Measurements from ENCODE around the gene CPNE6. TPM values are rescaled to one million over a fixed set of nuclear protein-coding genes. Genes with fewer than 3 reads are reported as not detected.

The CPNE6 gene
- total RNA-seq, 2 donors from 2014 or later = 1.8 to 8.8 TPM

DNA sequence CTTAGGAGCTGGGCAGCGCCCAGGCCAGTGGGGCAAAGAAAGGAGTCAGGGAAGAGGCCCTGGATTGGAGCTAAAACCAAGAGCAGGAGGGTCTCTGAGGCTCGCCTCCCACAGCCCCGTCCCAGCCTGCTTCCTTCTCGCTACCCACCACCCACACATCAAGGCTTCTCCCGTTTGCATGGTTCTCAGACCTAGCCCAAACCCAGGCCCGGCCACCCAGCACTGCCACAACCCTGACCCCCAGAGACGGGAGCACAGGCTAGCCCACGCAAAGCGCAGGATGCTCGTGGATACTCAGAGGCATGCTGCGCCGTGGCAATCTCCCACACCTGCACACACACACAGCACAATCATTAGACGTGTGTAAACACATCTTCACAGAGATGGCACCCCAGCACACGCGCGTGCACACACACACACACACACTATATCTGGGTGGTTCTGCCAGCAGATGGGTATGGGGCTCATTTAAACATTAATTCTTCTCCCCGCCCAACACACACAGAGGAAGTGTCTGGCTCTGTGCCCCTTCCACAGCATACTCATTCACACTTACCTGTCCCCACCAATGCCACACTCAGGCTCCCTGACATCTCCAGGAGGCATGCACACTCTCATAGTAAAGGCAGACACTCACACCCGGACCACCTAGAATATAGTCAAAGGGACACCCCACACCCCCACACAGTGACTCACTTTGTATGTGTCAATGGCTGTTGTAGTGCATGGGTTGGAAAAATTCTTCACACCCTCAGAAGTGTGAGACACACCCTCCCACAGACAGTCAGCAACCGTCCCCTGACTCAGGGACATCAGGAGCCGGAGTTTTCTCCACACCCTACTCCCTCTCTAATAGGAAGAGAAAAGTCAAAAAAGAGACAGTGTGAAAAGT is 18.5 kb upstream of the CPNE6 start:
- Histone ChIP-seq H3K27ac (no peak overlapping the region), H3K27me3 (replicated peaks; ENCODE audit: insufficient read depth) (no peaks in the 10 kb centered on the region), H3K36me3 (no peaks in the 10 kb centered on the region), H3K9me3 (no peaks in the 10 kb centered on the region), H3K4me3 (peak overlapping the region; percentile 43 to 51), H3K4me1 (replicated peaks) (no peaks in the 10 kb centered on the region)
- no peak for DNase-seq (ENCODE audit: low spot score)
- TF ChIP-seq, protein P1, sequence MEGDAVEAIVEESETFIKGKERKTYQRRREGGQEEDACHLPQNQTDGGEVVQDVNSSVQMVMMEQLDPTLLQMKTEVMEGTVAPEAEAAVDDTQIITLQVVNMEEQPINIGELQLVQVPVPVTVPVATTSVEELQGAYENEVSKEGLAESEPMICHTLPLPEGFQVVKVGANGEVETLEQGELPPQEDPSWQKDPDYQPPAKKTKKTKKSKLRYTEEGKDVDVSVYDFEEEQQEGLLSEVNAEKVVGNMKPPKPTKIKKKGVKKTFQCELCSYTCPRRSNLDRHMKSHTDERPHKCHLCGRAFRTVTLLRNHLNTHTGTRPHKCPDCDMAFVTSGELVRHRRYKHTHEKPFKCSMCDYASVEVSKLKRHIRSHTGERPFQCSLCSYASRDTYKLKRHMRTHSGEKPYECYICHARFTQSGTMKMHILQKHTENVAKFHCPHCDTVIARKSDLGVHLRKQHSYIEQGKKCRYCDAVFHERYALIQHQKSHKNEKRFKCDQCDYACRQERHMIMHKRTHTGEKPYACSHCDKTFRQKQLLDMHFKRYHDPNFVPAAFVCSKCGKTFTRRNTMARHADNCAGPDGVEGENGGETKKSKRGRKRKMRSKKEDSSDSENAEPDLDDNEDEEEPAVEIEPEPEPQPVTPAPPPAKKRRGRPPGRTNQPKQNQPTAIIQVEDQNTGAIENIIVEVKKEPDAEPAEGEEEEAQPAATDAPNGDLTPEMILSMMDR (IDR thresholded peaks at IDR 0.05) = no peak
- TF ChIP-seq POLR2A (IDR thresholded peaks at IDR 0.05) (no peak), POLR2AphosphoS5 (IDR thresholded peaks at IDR 0.05) (no peak)
- WGBS = 52% methylated on average over 20 of the region's 20 CpGs
- intact Hi-C loops (cut with DNase I) = no loop called here

DNA sequence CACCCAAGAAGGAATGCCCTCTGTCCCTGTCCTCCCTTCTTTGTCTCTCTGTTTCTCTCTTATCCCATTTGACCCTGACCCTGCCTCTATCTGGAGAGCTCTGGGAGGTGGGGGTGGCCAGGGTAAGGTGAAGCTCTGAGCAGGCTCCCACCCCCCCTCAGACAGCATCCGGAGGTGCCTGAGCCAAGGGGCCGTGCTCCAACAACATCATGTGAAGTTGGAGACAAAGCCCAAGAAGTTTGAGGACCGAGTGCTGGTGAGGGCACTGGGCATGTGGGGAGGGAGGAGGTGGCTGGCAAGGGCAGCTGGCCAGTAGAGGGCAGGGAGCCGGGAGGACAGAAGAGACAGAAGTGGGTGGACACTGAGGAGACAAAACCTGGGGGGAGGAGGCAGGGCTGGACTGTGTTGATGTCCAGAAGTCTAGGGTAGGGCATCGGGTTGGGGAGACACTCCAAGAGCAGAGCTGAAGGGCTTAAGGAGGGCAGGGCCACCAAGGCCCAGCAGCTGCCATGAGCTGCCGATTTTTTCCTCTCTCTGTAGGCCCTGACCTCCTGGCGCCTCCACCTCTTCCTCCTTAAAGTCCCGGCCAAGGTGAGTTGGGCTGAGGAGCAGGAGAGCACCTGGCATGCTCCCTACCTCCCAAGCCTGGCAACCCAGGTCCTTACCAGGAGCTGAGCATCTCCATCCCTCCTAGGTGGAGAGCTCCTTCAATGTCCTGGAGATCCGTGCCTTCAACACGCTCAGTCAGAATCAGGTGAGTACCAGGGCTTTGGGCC is 17.6 kb upstream of the CPNE6 start:
- H3K27ac ChIP-seq = no peak overlapping the region
- no peaks in the 10 kb centered on the region for H3K9me3 ChIP-seq
- intact Hi-C loops (cut with DNase I) = no loop called here
- DNase-seq (ENCODE audit: low spot score) = no peak
- WGBS = 78% methylated on average over 10 of the region's 10 CpGs
- no peak for TF ChIP-seq POLR2AphosphoS5 (IDR thresholded peaks at IDR 0.05)
- TF ChIP-seq, protein P1 (IDR thresholded peaks at IDR 0.05) = no peak
- no peak for TF ChIP-seq POLR2A (IDR thresholded peaks at IDR 0.05)
- H3K4me1 ChIP-seq (replicated peaks) = no peaks in the 10 kb centered on the region
- no peaks in the 10 kb centered on the region for H3K27me3 ChIP-seq (replicated peaks; ENCODE audit: insufficient read depth)
- no peaks in the 10 kb centered on the region for H3K36me3 ChIP-seq
- no peak overlapping the region for H3K4me3 ChIP-seq

DNA sequence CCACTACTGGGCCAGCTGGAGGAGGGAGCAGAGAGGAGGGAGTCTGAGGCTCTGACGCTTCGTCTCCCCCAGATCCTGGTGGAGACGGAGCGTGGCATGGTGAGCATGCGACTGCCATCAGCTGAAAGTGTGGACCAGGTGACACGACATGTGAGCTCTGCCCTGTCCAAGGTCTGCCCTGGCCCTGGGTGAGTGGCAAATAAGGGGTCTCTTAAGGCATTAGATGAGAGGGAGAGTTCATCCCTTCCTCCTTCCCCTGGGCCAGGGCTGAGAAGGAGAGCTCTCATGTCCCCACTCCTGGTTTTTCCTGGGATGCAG is 17.1 kb upstream of the CPNE6 start:
- 94% methylated on average over 6 of the region's 6 CpGs for WGBS
- Histone ChIP-seq H3K27ac (no peak overlapping the region), H3K4me1 (replicated peaks) (no peaks in the 10 kb centered on the region), H3K27me3 (replicated peaks; ENCODE audit: insufficient read depth) (no peaks in the 10 kb centered on the region), H3K4me3 (no peak overlapping the region), H3K9me3 (no peaks in the 10 kb centered on the region), H3K36me3 (no peaks in the 10 kb centered on the region)
- no peak for DNase-seq (ENCODE audit: low spot score)
- intact Hi-C loops (cut with DNase I) = no loop called here
- TF ChIP-seq, protein P1 (IDR thresholded peaks at IDR 0.05) = no peak

DNA sequence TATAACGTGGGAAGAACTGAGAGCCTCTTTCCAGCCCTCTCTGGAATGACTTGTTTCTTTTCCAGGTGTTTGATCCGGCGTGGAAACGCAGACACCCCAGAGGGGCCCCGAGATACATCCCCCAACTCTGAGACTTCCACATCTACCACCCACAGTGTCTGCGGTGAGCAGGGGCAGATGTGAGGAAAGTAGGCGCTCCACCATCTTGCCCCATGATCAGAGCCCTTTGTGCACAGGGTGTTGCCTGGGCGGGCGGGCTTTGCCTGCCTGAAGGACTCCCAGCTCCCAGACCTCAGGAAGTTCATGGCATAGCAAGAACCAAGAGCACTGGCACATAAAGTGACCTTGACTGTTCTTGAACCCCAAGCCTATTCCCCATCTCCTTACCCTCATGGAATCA is 16.7 kb upstream of the CPNE6 start:
- Histone ChIP-seq H3K4me1 (replicated peaks) (no peaks in the 10 kb centered on the region), H3K4me3 (no peak overlapping the region), H3K27ac (no peak overlapping the region), H3K27me3 (replicated peaks; ENCODE audit: insufficient read depth) (no peaks in the 10 kb centered on the region), H3K9me3 (no peaks in the 10 kb centered on the region), H3K36me3 (no peaks in the 10 kb centered on the region)
- 94% methylated on average over 9 of the region's 9 CpGs for WGBS
- no peak for DNase-seq (ENCODE audit: low spot score)
- intact Hi-C loops (cut with DNase I) = loop anchor here (5.0 kb wide), 1 partner anchor 53 kb away; no protein-coding TSS in a partner anchor
- no peak for TF ChIP-seq POLR2AphosphoS5 (IDR thresholded peaks at IDR 0.05)
- TF ChIP-seq POLR2A (IDR thresholded peaks at IDR 0.05) = no peak
- TF ChIP-seq, protein P1 (IDR thresholded peaks at IDR 0.05) = no peak
